HCT116 (cell line): ENCODE results near the gene AAK1. TPM values are rescaled to one million over a fixed set of nuclear protein-coding genes. Genes with fewer than 3 reads are reported as not detected.

Source experiments
- ATAC-seq: fragments of 200-7000 bp; cut with Tn5 transposase; 2 replicates; pipeline ENCODE4 v1.9.1; 2020; ENCODE audit warnings: mild to moderate bottlenecking, moderate library complexity
- BruUV-seq: library from RNA; stranded (reverse); fragments of 400-500 nt; replicated peaks from 2 replicates; lab custom pipeline; 2021; lab: Mats Ljungman, UMichigan
- CTCF ChIA-PET: fragments of 300-600 bp; sonication (Branson Sonifier 250); formaldehyde crosslinking; loops from one replicate; lab custom pipeline; 2021; ENCODE audit warnings: antibody characterized with exemption; lab: Charles Lee
- POLR2A ChIA-PET: fragments of 300-600, 350-600 bp; sonication (Branson Sonifier 250); formaldehyde crosslinking; loops from one replicate; lab custom pipeline; 2021; ENCODE audit warnings: antibody characterized with exemption; lab: Charles Lee
- RAD21 ChIA-PET, 2 experiments: fragments of 300-600 bp; sonication (Branson Sonifier 250); formaldehyde crosslinking; loops; one replicate each; lab custom pipeline; 2023; ENCODE audit warnings: low total read pairs in 2 of 2; ENCODE audit not compliant: uncharacterized antibody in 2 of 2, unreplicated experiment in 2 of 2, low non-redundant PET in 1 of 2; lab: Charles Lee
- DNase-seq: peaks from one replicate; pipeline ENCODE4 v3.0.0-alpha.2; 2010; ENCODE audit warnings: low read depth, low spot score
- H2AFZ ChIP-seq: fragments of 200-600 bp; shearing (Covaris generic), sonication (generic); 2 replicates; pipeline ENCODE4 v1.6.1; 2017; ENCODE audit warnings: low read depth, mixed run types, mixed read lengths, antibody characterized with exemption, low read length; ENCODE audit not compliant: poor library complexity, severe bottlenecking
- H3K27ac ChIP-seq: 2 replicates; pipeline ENCODE4 v1.5.1; 2012; ENCODE audit warnings: low read depth, low read length
- H3K27me3 ChIP-seq: fragments of 200-600 bp; sonication (generic); 2 replicates; pipeline ENCODE4 v1.6.1; 2016; ENCODE audit warnings: mixed run types, low read length, mixed read lengths; ENCODE audit not compliant: insufficient read depth
- H3K36me3 ChIP-seq, 2 experiments: fragments of 200-500 bp in 1 of 2; fragments of 200-600 bp in 1 of 2; sonication (Bioruptor generic) in 1 of 2; sonication (generic) in 1 of 2; 2 replicates each; pipeline versions ENCODE4 v1.5.1 to v1.6.1; 2014 to 2016; ENCODE audit warnings: low read length in 2 of 2, inconsistent platforms in 1 of 2, mixed read lengths in 1 of 2, mixed run types in 1 of 2; ENCODE audit not compliant: insufficient read depth in 2 of 2, control insufficient read depth in 1 of 2
- H3K4me1 ChIP-seq, 2 experiments: fragments of 200-600 bp in 1 of 2; sonication (generic) in 1 of 2; 2 replicates each; pipeline versions ENCODE4 v1.5.1 to v1.6.1; 2012 to 2017; ENCODE audit warnings: low read length in 2 of 2, inconsistent platforms in 1 of 2, mild to moderate bottlenecking in 1 of 2, mixed read lengths in 1 of 2, mixed run types in 1 of 2, moderate library complexity in 1 of 2; ENCODE audit not compliant: insufficient read depth in 2 of 2, control insufficient read depth in 1 of 2
- H3K4me2 ChIP-seq: fragments of 200-600 bp; sonication (generic); 2 replicates; pipeline ENCODE4 v1.6.1; 2017; ENCODE audit warnings: mixed run types, low read length, mixed read lengths
- H3K4me3 ChIP-seq, 2 experiments: fragments of 200-600 bp in 1 of 2; sonication (generic) in 1 of 2; replicated peaks in 1 of 2; 2 replicates each; pipeline ENCODE4 v1.5.1; 2011 to 2016; ENCODE audit warnings: low read length in 2 of 2, control low read depth in 1 of 2, low read depth in 1 of 2, mild to moderate bottlenecking in 1 of 2, mixed read lengths in 1 of 2, mixed run types in 1 of 2
- H3K79me2 ChIP-seq: fragments of 200-600 bp; sonication (generic); 2 replicates; pipeline ENCODE4 v1.6.1; 2017; ENCODE audit warnings: mild to moderate bottlenecking, mixed run types, low read length, moderate library complexity, mixed read lengths; ENCODE audit not compliant: insufficient read depth
- H3K9ac ChIP-seq: fragments of 200-600 bp; sonication (generic); 2 replicates; pipeline ENCODE4 v1.6.1; 2016; ENCODE audit warnings: low read length, mixed read lengths
- H3K9me2 ChIP-seq: fragments of 200-600 bp; sonication (generic), shearing (Covaris generic); 2 replicates; pipeline ENCODE4 v1.6.1; 2017; ENCODE audit warnings: mixed run types, mild to moderate bottlenecking, moderate library complexity; ENCODE audit not compliant: insufficient read depth
- H3K9me3 ChIP-seq, 2 experiments: fragments of 200-500 bp in 1 of 2; fragments of 200-600 bp in 1 of 2; sonication (Bioruptor generic) in 1 of 2; sonication (generic) in 1 of 2; 2 replicates each; pipeline ENCODE4 v1.6.1; 2014 to 2017; ENCODE audit warnings: low read length in 2 of 2, mixed read lengths in 2 of 2, inconsistent platforms in 1 of 2, low read depth in 1 of 2, mild to moderate bottlenecking in 1 of 2, mixed run types in 1 of 2, moderate library complexity in 1 of 2; ENCODE audit not compliant: control insufficient read depth in 1 of 2, insufficient read depth in 1 of 2
- H4K20me1 ChIP-seq: fragments of 200-600 bp; sonication (generic), shearing (Covaris generic); 2 replicates; pipeline ENCODE4 v1.6.1; 2017; ENCODE audit warnings: mixed run types, mild to moderate bottlenecking, moderate library complexity; ENCODE audit not compliant: insufficient read depth
- ELF1 ChIP-seq: IDR thresholded peaks from 2 replicates; pipeline ENCODE4 v1.6.1; 2012; ENCODE audit warnings: low read depth, borderline replicate concordance
- EZH2 ChIP-seq: fragments of 200-600 bp; sonication (generic); IDR thresholded peaks from 2 replicates; pipeline ENCODE4 v1.6.1; 2017; ENCODE audit warnings: antibody characterized with exemption, mixed run types
- FOSL1 ChIP-seq: IDR thresholded peaks from 2 replicates; pipeline ENCODE4 v1.6.1; 2012; ENCODE audit warnings: low read depth
- POLR2A ChIP-seq: IDR thresholded peaks from 2 replicates; pipeline ENCODE4 v1.7.0; 2011; ENCODE audit warnings: borderline replicate concordance; ENCODE audit not compliant: insufficient read depth, insufficient read length; ENCODE audit errors: extremely low read depth
- POLR2AphosphoS5 ChIP-seq: IDR thresholded peaks from 2 replicates; pipeline ENCODE4 v1.6.1; 2011; ENCODE audit warnings: mild to moderate bottlenecking, low read depth, low read length, moderate library complexity
- SIN3A ChIP-seq: IDR thresholded peaks from 2 replicates; pipeline ENCODE4 v1.6.1; 2012; ENCODE audit warnings: low read depth
- SP1 ChIP-seq: IDR thresholded peaks from 2 replicates; pipeline ENCODE4 v1.6.1; 2012; ENCODE audit warnings: low read depth
- YY1 ChIP-seq: IDR thresholded peaks from 2 replicates; pipeline ENCODE4 v1.6.1; 2011; ENCODE audit warnings: low read length, low read depth, moderate library complexity, mild to moderate bottlenecking; ENCODE audit not compliant: insufficient replicate concordance; ENCODE audit errors: extremely low read depth
- ZFX ChIP-seq: fragments of 450-650 bp; IDR thresholded peaks from 2 replicates; pipeline ENCODE4 v1.6.1; 2017
- intact Hi-C: fragments of 100-400 bp; cut with micrococcal nuclease; formaldehyde crosslinking; loops from 2 replicates; pipeline ENCODE4 v1.10.0; 2022
- total RNA-seq: library from RNA; stranded (reverse); gene quantifications from one replicate; pipeline ENCODE4 v1.2.1, GENCODE V29; 2021; ENCODE audit not compliant: unreplicated experiment
- TF ChIP-seq, protein P1 (sequence below): IDR thresholded peaks from 2 replicates; pipeline ENCODE4 v1.6.1; 2012
- TF ChIP-seq, protein P2 (sequence below): IDR thresholded peaks from 2 replicates; pipeline ENCODE4 v1.6.1; 2012; ENCODE audit warnings: low read depth
- TF ChIP-seq, protein P3 (sequence below): IDR thresholded peaks from 2 replicates; pipeline ENCODE4 v1.6.1; 2012

The AAK1 gene
- total RNA-seq, 1 experiment from 2014 or later, result 32.0 TPM

GRCh38 chr2:69544951-69545350 is 98.6 kb downstream of the AAK1 start (continued):
- TF ChIP-seq, protein P1, sequence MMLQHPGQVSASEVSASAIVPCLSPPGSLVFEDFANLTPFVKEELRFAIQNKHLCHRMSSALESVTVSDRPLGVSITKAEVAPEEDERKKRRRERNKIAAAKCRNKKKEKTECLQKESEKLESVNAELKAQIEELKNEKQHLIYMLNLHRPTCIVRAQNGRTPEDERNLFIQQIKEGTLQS, result no peak

- Histone ChIP-seq H3K9me2 (no peaks in the 10 kb centered on the region), H3K36me3 (no peaks in the 10 kb centered on the region; a peak in 1 of 4 replicates), H2AFZ (no peak overlapping the region), H3K4me2 (peak overlapping the region; percentile 54), H3K27ac (no peak overlapping the region), H3K27me3 (no peaks in the 10 kb centered on the region), H3K4me3 (no peak overlapping the region), H3K4me1 (peaks cover 7 to 11% of the 10 kb centered on the region in 2 experiments), H3K9ac (no peak overlapping the region), H3K79me2 (no peaks in the 10 kb centered on the region), H3K9me3 (no peaks in the 10 kb centered on the region), H4K20me1 (no peaks in the 10 kb centered on the region)
- TF ChIP-seq, protein P2, sequence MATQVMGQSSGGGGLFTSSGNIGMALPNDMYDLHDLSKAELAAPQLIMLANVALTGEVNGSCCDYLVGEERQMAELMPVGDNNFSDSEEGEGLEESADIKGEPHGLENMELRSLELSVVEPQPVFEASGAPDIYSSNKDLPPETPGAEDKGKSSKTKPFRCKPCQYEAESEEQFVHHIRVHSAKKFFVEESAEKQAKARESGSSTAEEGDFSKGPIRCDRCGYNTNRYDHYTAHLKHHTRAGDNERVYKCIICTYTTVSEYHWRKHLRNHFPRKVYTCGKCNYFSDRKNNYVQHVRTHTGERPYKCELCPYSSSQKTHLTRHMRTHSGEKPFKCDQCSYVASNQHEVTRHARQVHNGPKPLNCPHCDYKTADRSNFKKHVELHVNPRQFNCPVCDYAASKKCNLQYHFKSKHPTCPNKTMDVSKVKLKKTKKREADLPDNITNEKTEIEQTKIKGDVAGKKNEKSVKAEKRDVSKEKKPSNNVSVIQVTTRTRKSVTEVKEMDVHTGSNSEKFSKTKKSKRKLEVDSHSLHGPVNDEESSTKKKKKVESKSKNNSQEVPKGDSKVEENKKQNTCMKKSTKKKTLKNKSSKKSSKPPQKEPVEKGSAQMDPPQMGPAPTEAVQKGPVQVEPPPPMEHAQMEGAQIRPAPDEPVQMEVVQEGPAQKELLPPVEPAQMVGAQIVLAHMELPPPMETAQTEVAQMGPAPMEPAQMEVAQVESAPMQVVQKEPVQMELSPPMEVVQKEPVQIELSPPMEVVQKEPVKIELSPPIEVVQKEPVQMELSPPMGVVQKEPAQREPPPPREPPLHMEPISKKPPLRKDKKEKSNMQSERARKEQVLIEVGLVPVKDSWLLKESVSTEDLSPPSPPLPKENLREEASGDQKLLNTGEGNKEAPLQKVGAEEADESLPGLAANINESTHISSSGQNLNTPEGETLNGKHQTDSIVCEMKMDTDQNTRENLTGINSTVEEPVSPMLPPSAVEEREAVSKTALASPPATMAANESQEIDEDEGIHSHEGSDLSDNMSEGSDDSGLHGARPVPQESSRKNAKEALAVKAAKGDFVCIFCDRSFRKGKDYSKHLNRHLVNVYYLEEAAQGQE, result no peak
- TF ChIP-seq POLR2A (no peak), YY1 (no peak), FOSL1 (no peak), SIN3A (no peak), ZFX (no peak), POLR2AphosphoS5 (no peak), EZH2 (no peak), ELF1 (no peak), SP1 (no peak)
- TF ChIP-seq, protein P3, sequence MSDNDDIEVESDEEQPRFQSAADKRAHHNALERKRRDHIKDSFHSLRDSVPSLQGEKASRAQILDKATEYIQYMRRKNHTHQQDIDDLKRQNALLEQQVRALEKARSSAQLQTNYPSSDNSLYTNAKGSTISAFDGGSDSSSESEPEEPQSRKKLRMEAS, result no peak
- TF ChIP-seq, protein P1, result no peak
- intact Hi-C loops, result no loop called here
- POLR2A ChIA-PET, result interaction anchor here (0.8 kb wide), 1 partner anchor 12 kb away, joined by 3 read pairs; no protein-coding TSS in a partner anchor
- RAD21 ChIA-PET, result no interaction called here
- CTCF ChIA-PET, result no interaction called here
- DNase-seq (no peak), ATAC-seq (0 out of 2 replicates have a peak, but pooled peaks have one; percentile 42)
- BruUV-seq, result no TSS peak
Measured at GRCh38 chr2:69539549-69539908, 104.0 kb downstream of the AAK1 start.
